Activated naive CD4-positive, alpha-beta T cell treated with anti-CD3 and anti-CD28 coated beads for 36 hours (primary cell): ENCODE data around the gene PRKCE. TPM values are rescaled to one million over a fixed set of nuclear protein-coding genes. Genes with fewer than 3 reads are reported as not detected.

ENCODE experiments used
- CTCF ChIA-PET: fragments of 350-600 bp; sonication (Branson Sonifier 250); formaldehyde crosslinking; loops from one replicate; lab custom pipeline; 2021; ENCODE audit warnings: antibody characterized with exemption; lab: Charles Lee
- DNase-seq: peaks from one replicate; pipeline ENCODE4 v3.0.0-alpha.2; 2020
- H3K27ac Mint-ChIP-seq: one replicate; pipeline ENCODE4 v1.8.0; 2021; ENCODE audit warnings: mild to moderate bottlenecking, mixed read lengths
- H3K27me3 Mint-ChIP-seq: one replicate; pipeline ENCODE4 v1.8.0; 2021; ENCODE audit warnings: low read depth, mixed read lengths
- H3K36me3 Mint-ChIP-seq: one replicate; pipeline ENCODE4 v1.8.0; 2021; ENCODE audit warnings: low read depth, mixed read lengths
- H3K4me1 Mint-ChIP-seq: one replicate; pipeline ENCODE4 v1.8.0; 2021; ENCODE audit warnings: low read depth, mixed read lengths
- H3K4me3 Mint-ChIP-seq: one replicate; pipeline ENCODE4 v1.8.0; 2021; ENCODE audit warnings: mild to moderate bottlenecking, moderate library complexity, mixed read lengths
- H3K9me3 Mint-ChIP-seq: one replicate; pipeline ENCODE4 v1.8.0; 2021; ENCODE audit warnings: mixed read lengths
- intact Hi-C: fragments of 100-400 bp; cut with micrococcal nuclease; formaldehyde crosslinking; loops from one replicate; pipeline ENCODE4 v1.15.1; 2023
- total RNA-seq, 2 experiments: library from RNA; stranded (reverse); gene quantifications; one replicate each; pipeline ENCODE4 v1.2.3, GENCODE V29; 2021

Gene PRKCE
- total RNA-seq, 2 experiments from 2014 or later, result 9.4 to 10.6 TPM

DNA sequence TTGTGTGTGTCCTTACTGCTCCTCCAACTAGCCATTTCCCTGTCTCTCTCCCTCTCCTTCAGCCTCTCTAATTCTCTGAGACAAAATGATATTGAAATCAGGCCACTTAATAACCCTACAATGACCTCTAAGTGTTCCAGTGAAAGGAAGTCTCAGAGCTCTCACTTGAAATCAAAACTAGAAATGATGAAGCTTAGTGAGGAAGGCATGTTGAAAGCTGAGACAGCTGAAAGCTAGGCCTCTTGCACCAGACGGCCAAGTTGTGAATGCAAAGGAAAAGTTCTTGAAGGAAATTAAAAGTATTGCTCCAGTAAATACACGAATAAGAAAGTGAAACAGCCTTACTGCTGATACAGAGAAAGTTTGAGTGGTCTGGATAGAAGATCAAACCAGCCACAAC lies 72.9 kb downstream of the PRKCE start:
- peaks cover 13% of the 10 kb centered on the region for H3K4me1 Mint-ChIP-seq
- H3K9me3 Mint-ChIP-seq, result no peaks in the 10 kb centered on the region
- H3K4me3 Mint-ChIP-seq, result no peak overlapping the region
- no peaks in the 10 kb centered on the region for H3K36me3 Mint-ChIP-seq
- H3K27ac Mint-ChIP-seq, result no peak overlapping the region
- CTCF ChIA-PET, result interaction anchor here (0.6 to 1.0 kb wide), 2 partner anchors 55 to 211 kb away, joined by 3 to 6 read pairs; no protein-coding TSS in a partner anchor
- no peaks in the 10 kb centered on the region for H3K27me3 Mint-ChIP-seq
- DNase-seq, result no peak
- intact Hi-C loops, result no loop called here

DNA sequence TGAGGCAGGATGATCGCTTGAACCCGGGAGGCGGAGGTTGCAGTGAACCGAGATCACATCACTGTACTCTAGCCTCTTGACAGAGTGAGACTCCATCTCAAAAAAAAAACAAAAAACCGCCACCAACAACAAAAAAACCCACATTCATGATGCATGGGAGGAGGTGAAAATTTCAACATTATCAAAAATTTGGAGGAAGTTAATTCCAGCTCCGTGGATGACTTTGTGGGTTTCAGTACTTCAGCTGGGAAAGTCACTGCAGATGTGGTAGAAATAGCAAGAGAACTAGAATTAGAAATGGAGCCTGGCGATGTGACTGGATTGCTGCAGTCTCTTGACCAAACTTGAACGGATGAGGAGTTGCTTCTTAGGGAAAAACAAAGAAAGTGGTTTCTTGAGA lies 74.3 kb downstream of the PRKCE start:
- no peak overlapping the region for H3K27ac Mint-ChIP-seq
- H3K4me1 Mint-ChIP-seq, result peaks cover 13% of the 10 kb centered on the region
- CTCF ChIA-PET, result interaction anchor here (0.6 kb wide), 1 partner anchor 102 kb away, joined by 3 read pairs; no protein-coding TSS in a partner anchor
- no peak overlapping the region for H3K4me3 Mint-ChIP-seq
- peaks cover 1% of the 10 kb centered on the region for H3K36me3 Mint-ChIP-seq
- intact Hi-C loops, result no loop called here
- no peaks in the 10 kb centered on the region for H3K27me3 Mint-ChIP-seq
- no peak for DNase-seq
- no peaks in the 10 kb centered on the region for H3K9me3 Mint-ChIP-seq

DNA sequence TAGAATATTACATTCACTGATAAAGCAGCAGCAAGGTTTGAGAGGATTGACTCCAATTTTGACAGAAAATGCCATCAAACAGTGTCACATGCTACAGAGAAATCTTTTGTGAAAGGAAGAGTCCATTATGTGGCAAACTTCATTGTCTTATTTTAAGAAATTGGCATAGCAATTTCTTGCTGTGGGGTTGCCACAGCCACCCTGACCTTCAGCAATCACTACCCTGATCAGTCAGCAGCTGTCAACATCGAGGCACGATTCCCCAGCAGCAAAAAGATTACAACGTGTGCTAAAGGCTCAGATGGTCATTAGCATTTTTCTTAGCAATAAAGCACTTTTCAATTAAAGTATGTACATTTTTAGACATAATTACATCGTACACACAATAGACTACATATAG lies 74.7 kb downstream of the PRKCE start:
- H3K4me3 Mint-ChIP-seq, result no peak overlapping the region
- DNase-seq, result no peak
- H3K27me3 Mint-ChIP-seq, result no peaks in the 10 kb centered on the region
- intact Hi-C loops, result no loop called here
- peaks cover 13% of the 10 kb centered on the region for H3K4me1 Mint-ChIP-seq
- no peak overlapping the region for H3K27ac Mint-ChIP-seq
- no peaks in the 10 kb centered on the region for H3K9me3 Mint-ChIP-seq
- peaks cover 1% of the 10 kb centered on the region for H3K36me3 Mint-ChIP-seq
- CTCF ChIA-PET, result interaction anchor here (0.6 kb wide), 1 partner anchor 101 kb away, joined by 3 read pairs; no protein-coding TSS in a partner anchor

DNA sequence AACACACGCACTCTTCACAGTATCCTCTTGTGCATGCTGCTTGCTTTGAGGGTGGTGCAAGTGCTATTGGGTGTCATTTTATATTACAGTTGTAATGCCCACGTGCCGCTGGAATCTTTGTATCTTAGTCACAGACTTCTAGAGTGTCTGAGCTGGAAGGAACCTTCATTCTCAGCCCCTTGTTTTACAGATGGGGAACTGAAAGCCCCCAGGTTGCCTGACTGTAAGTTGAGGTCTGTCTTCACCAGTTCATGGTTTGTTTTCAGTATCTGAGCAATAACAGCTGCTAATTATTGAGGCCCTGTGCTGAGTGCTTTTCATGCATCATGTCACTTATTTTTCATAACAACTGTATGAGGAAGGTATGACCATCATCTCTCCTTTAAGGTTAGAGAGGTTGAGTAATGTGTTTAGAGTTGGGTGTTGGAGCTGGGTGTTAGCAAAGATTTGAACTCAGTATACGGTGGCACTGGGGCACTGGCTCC lies 77.0 kb downstream of the PRKCE start:
- no peak overlapping the region for H3K27ac Mint-ChIP-seq
- no peaks in the 10 kb centered on the region for H3K27me3 Mint-ChIP-seq
- no peak for DNase-seq
- H3K36me3 Mint-ChIP-seq, result peaks cover 1% of the 10 kb centered on the region
- no peak overlapping the region for H3K4me3 Mint-ChIP-seq
- intact Hi-C loops, result no loop called here
- H3K4me1 Mint-ChIP-seq, result peaks cover 10% of the 10 kb centered on the region
- CTCF ChIA-PET, result no interaction called here
- H3K9me3 Mint-ChIP-seq, result no peaks in the 10 kb centered on the region

DNA sequence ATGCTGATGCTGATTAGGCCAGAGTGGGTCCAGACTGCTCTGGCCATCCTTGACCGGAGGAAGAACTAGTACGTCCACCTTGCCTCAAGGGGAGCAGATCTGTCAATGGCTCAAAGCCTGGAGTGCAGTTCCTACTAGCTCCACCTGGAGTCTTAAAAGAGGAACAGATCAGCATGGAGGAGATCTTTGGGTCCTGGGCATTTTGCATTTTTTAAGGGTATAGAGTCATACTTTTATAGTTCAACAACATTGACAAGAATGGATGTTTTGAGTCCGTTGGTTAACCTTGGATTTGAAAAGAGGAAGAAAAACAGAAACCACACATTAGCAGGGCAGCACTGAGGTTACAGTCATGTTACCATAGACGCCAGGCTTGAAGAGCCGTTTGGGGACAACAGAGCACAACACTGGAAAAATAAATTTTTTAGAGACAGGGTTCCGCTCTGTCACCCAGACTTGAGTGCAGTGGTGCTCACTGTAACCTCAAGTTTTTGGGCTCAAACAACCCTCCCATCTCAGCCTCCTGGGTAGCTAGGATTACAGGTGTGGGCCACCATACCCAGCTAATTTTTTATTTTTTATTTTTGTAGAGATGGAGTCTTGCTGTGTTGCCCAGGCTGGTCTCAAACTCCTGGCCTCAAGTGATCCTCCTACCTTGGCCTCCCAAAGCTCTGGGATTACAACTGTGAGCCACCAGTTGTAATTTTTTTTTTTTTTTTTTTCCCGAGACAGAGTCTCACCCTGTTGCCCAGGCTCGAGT lies 78.5 kb downstream of the PRKCE start:
- intact Hi-C loops, result no loop called here
- no peak overlapping the region for H3K27ac Mint-ChIP-seq
- CTCF ChIA-PET, result interaction anchor here (0.7 kb wide), 1 partner anchor 1739 kb away, joined by 3 read pairs; no protein-coding TSS in a partner anchor

DNA sequence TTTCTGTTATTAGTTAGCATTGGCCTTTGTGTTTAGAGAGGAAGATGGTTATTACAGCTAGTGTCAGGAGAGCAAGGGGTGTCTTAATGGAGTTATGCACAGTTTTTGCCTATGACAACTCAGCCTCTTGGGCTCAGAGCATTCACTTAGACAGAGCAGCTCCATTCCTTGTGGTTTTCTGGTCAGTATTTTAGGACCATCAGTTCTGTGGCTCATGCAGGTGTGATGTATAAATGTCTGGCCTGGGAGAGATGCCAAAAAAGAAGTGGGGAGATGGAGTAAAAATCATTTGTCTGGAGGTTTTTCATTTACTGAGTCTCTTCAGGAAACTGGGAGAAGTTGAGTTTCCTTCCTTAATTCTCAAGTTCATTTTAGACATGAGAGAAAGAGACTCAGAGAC lies 79.7 kb downstream of the PRKCE start:
- DNase-seq, result no peak

More for the DNA sequence above, 78.5 kb downstream of the PRKCE start:
- DNase-seq, result no peak
- Mint-ChIP-seq H3K9me3 (no peaks in the 10 kb centered on the region), H3K27me3 (no peaks in the 10 kb centered on the region), H3K36me3 (peaks cover 1% of the 10 kb centered on the region), H3K4me3 (no peak overlapping the region), H3K4me1 (no peaks in the 10 kb centered on the region)

DNA sequence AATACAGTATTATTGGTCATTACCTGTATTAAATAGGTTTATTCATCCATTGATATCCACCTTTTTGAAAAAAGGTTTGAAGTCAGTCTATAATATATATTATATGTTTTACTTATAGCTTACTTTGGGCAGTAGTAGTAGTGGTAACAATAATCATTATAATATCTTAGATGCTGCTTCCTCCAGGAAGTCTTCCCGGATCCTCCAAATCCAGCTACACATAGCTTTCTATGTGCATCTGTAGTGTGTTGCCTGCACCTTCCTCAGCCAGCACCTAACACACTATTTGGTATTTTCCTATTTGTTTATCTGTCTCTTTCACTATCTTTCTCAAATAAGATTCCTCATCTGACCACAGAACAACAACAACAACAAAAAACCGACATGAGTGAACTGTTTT lies 81.0 kb downstream of the PRKCE start:
- intact Hi-C loops, result no loop called here
- CTCF ChIA-PET, result no interaction called here
- H3K4me1 Mint-ChIP-seq, result no peaks in the 10 kb centered on the region

More for the DNA sequence above, 79.7 kb downstream of the PRKCE start:
- H3K27me3 Mint-ChIP-seq, result no peaks in the 10 kb centered on the region
- H3K4me3 Mint-ChIP-seq, result no peak overlapping the region
- H3K27ac Mint-ChIP-seq, result no peak overlapping the region
- CTCF ChIA-PET, result no interaction called here
- no peaks in the 10 kb centered on the region for H3K9me3 Mint-ChIP-seq
- H3K36me3 Mint-ChIP-seq, result peaks cover 1% of the 10 kb centered on the region
- intact Hi-C loops, result no loop called here
- H3K4me1 Mint-ChIP-seq, result no peaks in the 10 kb centered on the region

DNA sequence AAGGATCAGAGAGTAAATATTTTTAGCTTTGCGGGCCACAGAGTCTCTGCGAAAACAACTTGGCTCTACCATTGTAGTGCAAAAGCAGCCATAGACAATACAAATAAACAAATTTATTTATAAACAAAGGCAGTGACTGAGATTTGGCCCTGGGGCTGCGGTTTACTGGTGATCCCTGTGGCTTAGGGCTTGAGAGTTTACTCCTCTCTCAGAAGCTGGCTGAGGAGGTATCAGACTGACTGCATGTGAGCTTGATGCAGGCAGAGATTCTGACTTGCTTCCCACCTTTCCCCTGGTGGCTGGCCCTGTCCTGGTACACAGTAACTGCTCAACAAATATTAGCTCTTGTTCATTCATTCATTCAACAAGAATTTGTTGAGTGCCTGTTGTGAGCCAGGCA lies 81.5 kb downstream of the PRKCE start:
- no peak for DNase-seq
- no peaks in the 10 kb centered on the region for H3K27me3 Mint-ChIP-seq
- intact Hi-C loops, result no loop called here
- H3K4me1 Mint-ChIP-seq, result no peaks in the 10 kb centered on the region
- CTCF ChIA-PET, result no interaction called here
- H3K4me3 Mint-ChIP-seq, result no peak overlapping the region
- no peak overlapping the region for H3K27ac Mint-ChIP-seq
- no peaks in the 10 kb centered on the region for H3K9me3 Mint-ChIP-seq
- peaks cover 3% of the 10 kb centered on the region for H3K36me3 Mint-ChIP-seq

More for the DNA sequence above, 81.0 kb downstream of the PRKCE start:
- no peak for DNase-seq
- peaks cover 3% of the 10 kb centered on the region for H3K36me3 Mint-ChIP-seq
- no peak overlapping the region for H3K4me3 Mint-ChIP-seq
- no peaks in the 10 kb centered on the region for H3K27me3 Mint-ChIP-seq
- H3K9me3 Mint-ChIP-seq, result no peaks in the 10 kb centered on the region
- H3K27ac Mint-ChIP-seq, result no peak overlapping the region

DNA sequence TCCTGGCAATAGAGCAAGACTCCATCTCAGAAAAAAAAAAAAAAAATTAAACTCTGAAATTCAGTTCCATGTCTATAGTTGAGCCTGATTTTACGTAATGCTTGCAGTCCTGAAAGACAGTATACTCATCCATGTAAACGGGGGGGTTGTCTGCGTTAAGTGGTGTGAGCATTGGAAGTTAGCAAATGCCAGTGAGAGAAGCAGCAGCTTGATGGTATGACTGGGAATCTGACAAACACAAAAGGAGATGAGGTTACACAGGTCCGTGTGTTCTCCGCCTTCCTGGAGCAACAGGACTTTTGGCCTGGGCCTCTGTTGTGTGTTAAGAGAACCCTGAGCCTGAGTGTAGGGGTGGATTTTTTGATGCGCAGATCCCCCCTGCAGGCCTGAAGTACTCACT lies 82.9 kb downstream of the PRKCE start:
- Mint-ChIP-seq H3K27me3 (no peaks in the 10 kb centered on the region), H3K4me3 (no peak overlapping the region), H3K27ac (no peak overlapping the region), H3K9me3 (no peaks in the 10 kb centered on the region), H3K36me3 (peaks cover 3% of the 10 kb centered on the region), H3K4me1 (no peaks in the 10 kb centered on the region)
- CTCF ChIA-PET, result no interaction called here
- no peak for DNase-seq
- intact Hi-C loops, result no loop called here

DNA sequence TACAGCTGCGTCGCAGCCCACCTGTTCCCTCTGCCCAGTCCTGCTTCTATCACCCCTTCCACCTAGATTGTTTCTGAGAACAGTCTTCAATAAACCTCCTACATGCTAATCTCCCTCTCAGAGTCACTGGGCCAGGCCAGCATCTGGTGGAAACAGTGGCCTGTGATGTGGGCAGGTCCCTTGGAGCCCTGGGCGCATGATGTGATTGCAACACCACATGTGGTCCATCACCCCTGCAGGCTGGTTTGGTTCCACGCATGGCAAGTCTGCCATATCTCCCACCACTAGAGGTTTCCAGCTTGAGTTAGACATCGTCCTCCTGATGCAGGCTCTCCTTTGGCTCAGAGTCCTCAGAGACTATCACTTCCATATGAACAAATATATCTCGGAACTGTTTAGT lies 83.5 kb downstream of the PRKCE start:
- Mint-ChIP-seq H3K27ac (no peak overlapping the region), H3K4me1 (peaks cover 3% of the 10 kb centered on the region), H3K4me3 (no peak overlapping the region), H3K27me3 (no peaks in the 10 kb centered on the region), H3K36me3 (peaks cover 2% of the 10 kb centered on the region), H3K9me3 (no peaks in the 10 kb centered on the region)
- CTCF ChIA-PET, result no interaction called here
- no peak for DNase-seq
- intact Hi-C loops, result no loop called here

DNA sequence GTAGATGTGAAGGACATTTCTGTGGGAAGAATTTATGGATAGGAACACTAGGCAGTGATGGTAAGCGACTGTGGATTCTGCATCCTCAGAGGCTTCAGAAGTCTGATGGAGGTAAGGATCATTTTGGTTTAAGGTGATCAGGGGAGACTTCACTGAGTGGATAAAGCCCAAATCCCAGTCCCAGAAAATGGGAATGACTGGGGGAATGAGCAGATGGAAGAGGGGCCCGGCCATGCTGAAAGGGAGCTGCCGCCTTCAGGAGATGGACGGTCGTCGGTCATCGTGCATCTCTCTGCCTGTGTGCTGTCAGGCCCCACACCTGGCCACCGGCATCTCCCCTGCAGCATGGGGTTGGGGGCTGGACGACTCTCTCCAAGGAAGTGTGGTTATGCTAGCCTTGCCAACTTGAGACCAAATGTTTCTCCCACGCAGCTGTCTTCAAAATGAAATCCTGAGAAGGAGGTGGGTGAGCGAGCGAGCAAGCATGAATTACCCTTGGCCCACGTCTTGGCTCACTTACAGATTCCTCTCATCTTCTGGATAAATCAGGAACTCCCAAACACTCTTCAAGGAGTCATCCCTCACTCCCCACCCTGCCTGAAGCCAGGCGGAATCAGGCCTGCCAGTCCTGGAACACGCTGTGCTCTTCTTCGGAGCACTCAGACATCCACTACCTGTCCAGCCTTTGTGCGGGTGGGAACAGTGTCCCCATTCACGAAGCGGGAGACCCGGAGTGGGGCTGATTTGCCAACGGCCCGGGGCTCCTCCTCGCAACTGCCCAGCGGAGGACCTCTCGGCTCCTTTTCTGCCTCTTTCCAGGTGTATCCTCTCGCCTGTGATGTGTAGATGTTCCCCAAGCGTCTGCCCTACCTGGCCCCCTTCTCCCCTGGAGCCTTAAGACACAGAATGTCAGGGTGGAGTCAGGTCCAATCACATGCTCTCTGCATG lies 85.6 kb downstream of the PRKCE start:
- Mint-ChIP-seq H3K27me3 (no peaks in the 10 kb centered on the region), H3K4me3 (no peak overlapping the region), H3K9me3 (no peaks in the 10 kb centered on the region), H3K36me3 (peaks cover 2% of the 10 kb centered on the region), H3K27ac (no peak overlapping the region), H3K4me1 (peaks cover 5% of the 10 kb centered on the region)
- intact Hi-C loops, result no loop called here
- no peak for DNase-seq
- CTCF ChIA-PET, result no interaction called here

DNA sequence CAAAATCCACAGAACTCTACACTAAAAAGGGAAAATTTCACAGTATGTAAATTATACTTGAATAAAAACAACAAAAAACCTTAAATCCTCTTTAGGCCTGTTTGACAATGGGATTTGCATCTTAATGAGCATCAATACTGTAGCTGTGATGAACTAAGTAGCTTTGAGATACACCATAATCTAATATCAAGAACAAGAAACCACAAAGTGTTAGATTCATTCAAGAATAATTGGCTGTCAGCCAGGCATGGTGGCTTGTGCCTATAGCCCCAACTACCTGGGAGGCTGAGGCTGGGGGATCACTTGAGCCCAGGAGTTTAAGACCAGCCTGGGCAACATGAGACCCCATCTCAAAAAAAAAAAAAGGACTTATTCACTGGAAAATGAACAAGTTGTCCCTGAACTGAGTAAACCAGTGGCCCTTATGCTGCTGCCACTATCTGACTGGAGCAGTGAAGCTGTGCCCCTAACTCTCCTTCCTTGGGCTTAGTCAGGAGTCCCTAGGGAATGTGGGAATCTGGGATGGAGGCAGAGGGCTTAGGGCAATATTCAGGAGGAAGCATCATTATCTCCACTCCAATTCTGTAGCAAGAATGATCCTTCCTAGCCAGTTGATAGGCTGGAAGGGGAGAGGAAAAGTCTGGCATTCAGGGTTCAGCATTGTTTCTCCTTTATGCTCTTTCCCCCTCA lies 88.5 kb downstream of the PRKCE start:
- peaks cover 2% of the 10 kb centered on the region for H3K36me3 Mint-ChIP-seq
- H3K27me3 Mint-ChIP-seq, result no peaks in the 10 kb centered on the region
- peaks cover 5% of the 10 kb centered on the region for H3K4me1 Mint-ChIP-seq
- H3K4me3 Mint-ChIP-seq, result no peak overlapping the region
- DNase-seq, result peak; percentile 22
- no peaks in the 10 kb centered on the region for H3K9me3 Mint-ChIP-seq
- CTCF ChIA-PET, result interaction anchor here (0.6 kb wide), 1 partner anchor 55 kb away, joined by 4 read pairs; no protein-coding TSS in a partner anchor
- intact Hi-C loops, result no loop called here
- no peak overlapping the region for H3K27ac Mint-ChIP-seq
